Heart left ventricle (tissue), 13 donors: ENCODE results near the gene MS4A6A.

ENCODE experiments used
- CTCF ChIP-seq, 12 donors: fragments of 200-600 bp; sonication (generic) in 4 of 12; IDR thresholded peaks; one replicate each; pipeline versions ENCODE4 v1.5.0 to v1.8.0; 2018 to 2022; ENCODE audit warnings: antibody characterized with exemption in 12 of 12, mild to moderate bottlenecking in 5 of 12
- POLR2A ChIP-seq, 2 donors: fragments of 450-650 bp; IDR thresholded peaks; one replicate each; pipeline ENCODE4 v1.6.1; 2017; ENCODE audit warnings: antibody characterized with exemption in 2 of 2, mild to moderate bottlenecking in 2 of 2, moderate library complexity in 2 of 2
- donor health status: ischemic (EF 13 %, LVEDD 7.1; RV severe dilation, severe dysfunction).
- donor health status: DM: no; HTN: yes; CAD: no.
- donor health status: DM: no; HTN: no; CAD: no.
- donor health status: ischemic (EF 25% LVEDD 6.9; RV normal size, moderate dysfunction).
- donor health status: ischemic (EF 25% LVEDD 5.7; RV mildly dilated, moderate dysfunction).
- donor health status: ischemic (EF 35%, LVEDD 5.7; RV mildly dilated, moderate dysfunction).
- donor health status: nonischemic (EF 11% LVEDD 7.7; RV severe dilation, severe dysfunction).
- donor health status: DM: yes; HTN: yes; CAD: no.
- donor health status: PGD.
- donor health status: ischemic (EF 29% LVEDD 5.4; RV normal size, mild dysfunction).
- donor health status: nonischemic (EF 23%, LVEDD 6.1; RV moderate dilation, normal function).

GRCh38 chr11:60129853-60130252 is 53.0 kb downstream of the MS4A6A start:
- TF ChIP-seq CTCF (IDR thresholded peaks at IDR 0.05): no peak
- TF ChIP-seq POLR2A (IDR thresholded peaks at IDR 0.05): no peak
